Erythroblast (primary cell): Measurements from ENCODE around the gene ARID3B.

Experiments used
- GATA1 ChIP-seq: IDR thresholded peaks from 2 replicates; pipeline ENCODE4 v1.6.1; 2011; ENCODE audit warnings: low read depth, mild to moderate bottlenecking, control low read depth, low read length, moderate library complexity
- POLR2A ChIP-seq: IDR thresholded peaks from 2 replicates; pipeline ENCODE4 v1.6.1; 2011; ENCODE audit warnings: mild to moderate bottlenecking, low read length

- no peak for TF ChIP-seq POLR2A
- TF ChIP-seq GATA1 = no peak
Measured at GRCh38 chr15:74568594-74568993, 27.6 kb downstream of the ARID3B start.
